ENCODE data around the gene ARHGAP30. TPM values are rescaled to one million over a fixed set of nuclear protein-coding genes. Genes with fewer than 3 reads are reported as not detected.

The ARHGAP30 gene
- total and polyA plus RNA-seq, 2 of the 4 experiments (the other 2 are of a cell fraction) = 0.02 TPM; not detected in 1

DNA sequence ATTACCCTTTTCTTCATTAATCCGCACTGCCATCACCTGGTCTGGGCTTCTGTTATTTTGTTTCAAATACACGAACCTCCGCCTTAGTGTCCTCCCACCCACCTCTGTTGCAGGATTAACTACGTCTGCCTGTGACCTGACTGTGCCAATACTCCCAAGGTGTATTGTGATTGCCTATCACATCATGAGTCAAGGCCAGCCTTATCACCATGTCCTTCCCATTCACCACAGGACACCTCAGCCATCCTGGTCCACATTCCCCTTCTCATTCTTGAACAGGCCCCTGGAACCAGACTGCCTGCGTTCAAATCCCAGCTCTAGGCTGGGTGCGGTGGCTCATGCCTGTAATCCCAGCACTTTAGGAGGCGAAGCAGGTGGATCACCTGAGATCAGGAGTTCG lies 63.1 kb downstream of the ARHGAP30 start:
- WGBS, 2 experiments (ENCODE audit: extremely low coverage in 2 of 2, insufficient read length in 1 of 2) = 80% methylated on average over 3 of the region's 8 CpGs; no CpG with 5 or more reads in 1 of the 2 experiments

More for the DNA sequence above, 63.1 kb downstream of the ARHGAP30 start:
- Histone ChIP-seq H2BK15ac (ENCODE audit: low read depth, low read length) (no peak overlapping the region), H3K14ac (replicated peaks; ENCODE audit: low read depth, low read length) (no peak overlapping the region), H2AK5ac (ENCODE audit: low read depth, low read length) (no peak overlapping the region), H2BK120ac (ENCODE audit: low read depth, low read length) (no peak overlapping the region), H3K4me3 (ENCODE audit: insufficient read depth, low read depth, low read length) (no peak overlapping the region), H4K8ac (ENCODE audit: low read depth in 2 of 2, low read length in 2 of 2) (no peak overlapping the region), H3K18ac (ENCODE audit: low read depth, low read length) (no peak overlapping the region), H2AFZ (replicated peaks; ENCODE audit: low read length, poor library complexity) (no peak overlapping the region), H3K4me1 (ENCODE audit: control insufficient read depth, insufficient read depth, low read length) (no peaks in the 10 kb centered on the region), H3K79me1 (ENCODE audit: low read depth in 1 of 2, low read length in 2 of 2) (no peaks in the 10 kb centered on the region), H2BK20ac (ENCODE audit: low read depth, low read length) (no peak overlapping the region), H2AK9ac (replicated peaks; ENCODE audit: low read depth, low read length, poor library complexity) (no peak overlapping the region), H3K27ac (ENCODE audit: insufficient read depth, low read length) (no peak overlapping the region), H3K27me3 (ENCODE audit: control insufficient read depth, insufficient read depth, low read length) (no peaks in the 10 kb centered on the region), H3K9me1 (ENCODE audit: insufficient read depth, low read length) (no peaks in the 10 kb centered on the region), H4K20me1 (ENCODE audit: insufficient read depth, low read length) (no peaks in the 10 kb centered on the region), H3K23ac (ENCODE audit: low read depth, low read length) (no peak overlapping the region), H3K4me2 (ENCODE audit: low read depth, low read length) (no peak overlapping the region), H3K9me3 (ENCODE audit: control insufficient read depth, insufficient read depth, low read length) (no peaks in the 10 kb centered on the region), H4K5ac (ENCODE audit: low read depth, low read length) (no peak overlapping the region), H2BK5ac (ENCODE audit: low read depth, low read length, poor library complexity, severe bottlenecking) (no peak overlapping the region), H3K9ac (ENCODE audit: low read depth, low read length) (no peak overlapping the region), H4K91ac (ENCODE audit: insufficient read depth, low read depth, low read length) (no peak overlapping the region), H3K56ac (ENCODE audit: extremely low read depth, insufficient read depth, low read length) (no peak overlapping the region), H3K36me3 (ENCODE audit: control insufficient read depth, insufficient read depth, low read length) (no peaks in the 10 kb centered on the region), H3K4ac (ENCODE audit: low read depth, low read length) (no peak overlapping the region)
- no TSS peak for BruUV-seq (replicated peaks)
- ATAC-seq (ENCODE audit: low read depth) (no peak), DNase-seq (no peak)
- in situ Hi-C loops (cut with MboI; ENCODE audit: low sequenced_read_pairs) (no loop called here), intact Hi-C loops (cut with micrococcal nuclease) (no loop called here), dilution Hi-C loops (cut with HindIII; ENCODE audit: low sequenced_read_pairs, unreplicated experiment) (no loop called here)
- ChIA-PET CTCF (interaction anchor here (1.5 kb wide), 1 partner anchor 10 kb away, joined by 10 read pairs; no protein-coding TSS in a partner anchor), POLR2A (ENCODE audit: unreplicated experiment) (no interaction called here)
- TF ChIP-seq RAD21 (IDR thresholded peaks at IDR 0.05; ENCODE audit: low read length) (no peak), SMC3 (IDR thresholded peaks at IDR 0.05; ENCODE audit: low read depth, low read length) (no peak), NFE2L2 (IDR thresholded peaks at IDR 0.05; ENCODE audit: low read depth, low read length) (no peak), MXI1 (IDR thresholded peaks at IDR 0.05; ENCODE audit: borderline replicate concordance, low read depth, low read length) (no peak), RCOR1 (IDR thresholded peaks at IDR 0.05; ENCODE audit: insufficient replicate concordance, low read length) (no peak), CHD1 (IDR thresholded peaks at IDR 0.05; ENCODE audit: low read depth, low read length) (no peak), CEBPB (IDR thresholded peaks at IDR 0.05; ENCODE audit: low read depth, low read length) (no peak), POLR2A (IDR thresholded peaks at IDR 0.05; ENCODE audit: low read depth, low read length) (no peak)
- TF ChIP-seq, protein P1, sequence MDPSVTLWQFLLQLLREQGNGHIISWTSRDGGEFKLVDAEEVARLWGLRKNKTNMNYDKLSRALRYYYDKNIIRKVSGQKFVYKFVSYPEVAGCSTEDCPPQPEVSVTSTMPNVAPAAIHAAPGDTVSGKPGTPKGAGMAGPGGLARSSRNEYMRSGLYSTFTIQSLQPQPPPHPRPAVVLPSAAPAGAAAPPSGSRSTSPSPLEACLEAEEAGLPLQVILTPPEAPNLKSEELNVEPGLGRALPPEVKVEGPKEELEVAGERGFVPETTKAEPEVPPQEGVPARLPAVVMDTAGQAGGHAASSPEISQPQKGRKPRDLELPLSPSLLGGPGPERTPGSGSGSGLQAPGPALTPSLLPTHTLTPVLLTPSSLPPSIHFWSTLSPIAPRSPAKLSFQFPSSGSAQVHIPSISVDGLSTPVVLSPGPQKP (IDR thresholded peaks at IDR 0.05; ENCODE audit: borderline replicate concordance, low read depth, low read length) = no peak

Data from IMR-90 (cell line).